HepG2 (cell line): ENCODE measurements around the gene ENAH. TPM values are rescaled to one million over a fixed set of nuclear protein-coding genes. Genes with fewer than 3 reads are reported as not detected.

Source experiments
- AGO2 ChIP-seq: fragments of 200-400 bp; formaldehyde crosslinking; optimal IDR thresholded peaks from 2 replicates; pipeline ENCODE3; 2017; ENCODE audit warnings: mild to moderate bottlenecking, low read depth, low read length, moderate library complexity
- ARNT ChIP-seq: fragments of 450-650 bp; IDR thresholded peaks from 2 replicates; pipeline ENCODE4 v1.6.1; 2017
- ATAD3A ChIP-seq: sonication (generic); formaldehyde crosslinking; IDR thresholded peaks from 2 replicates; pipeline ENCODE4 v1.4.0; 2020; ENCODE audit warnings: missing genetic modification reagents
- CBX5 ChIP-seq: sonication (generic); formaldehyde crosslinking; IDR thresholded peaks from 2 replicates; pipeline ENCODE4 v1.4.0; 2020; ENCODE audit warnings: missing genetic modification reagents, borderline replicate concordance
- FOXC1 ChIP-seq: sonication (generic); formaldehyde crosslinking; IDR thresholded peaks from 2 replicates; pipeline ENCODE4 v1.8.0; 2022; ENCODE audit warnings: mild to moderate bottlenecking, missing genetic modification reagents, borderline replicate concordance
- GTF2F1 ChIP-seq: fragments of 150-350 bp; IDR thresholded peaks from 2 replicates; pipeline ENCODE4 v1.6.1; 2014; ENCODE audit warnings: low read length
- MAFF ChIP-seq: IDR thresholded peaks from 2 replicates; pipeline ENCODE4 v1.6.1; 2011; ENCODE audit warnings: low read depth, low read length, improper control_type of control experiment
- MAFG ChIP-seq: sonication (generic); formaldehyde crosslinking; IDR thresholded peaks from 2 replicates; pipeline ENCODE4 v1.5.1; 2020; ENCODE audit warnings: mild to moderate bottlenecking, missing genetic modification reagents
- MAFK ChIP-seq, 2 experiments: IDR thresholded peaks in 1 of 2; conservative IDR thresholded peaks in 1 of 2; 2 replicates each; pipeline ENCODE4 v1.6.1; 2011; ENCODE audit warnings: improper control_type of control experiment in 2 of 2, low read length in 2 of 2
- MXD3 ChIP-seq: IDR thresholded peaks from 2 replicates; pipeline ENCODE4 v1.6.1; 2016; ENCODE audit warnings: mild to moderate bottlenecking, missing biosample characterization, missing genetic modification reagents
- NONO ChIP-seq, 2 experiments: fragments of 450-650 bp in 1 of 2; sonication (generic) in 1 of 2; formaldehyde crosslinking in 1 of 2; IDR thresholded peaks in 1 of 2; conservative IDR thresholded peaks in 1 of 2; 2 replicates each; pipeline versions ENCODE4 v1.6.1 to v1.8.0; 2017 to 2022; ENCODE audit warnings: mild to moderate bottlenecking in 1 of 2, missing genetic modification reagents in 1 of 2, moderate library complexity in 1 of 2
- RAD21 ChIP-seq: fragments of 450-650 bp; formaldehyde crosslinking; IDR thresholded peaks from 2 replicates; pipeline ENCODE4 v1.5.0; 2020; ENCODE audit warnings: mild to moderate bottlenecking
- RARA ChIP-seq: IDR thresholded peaks from 2 replicates; pipeline ENCODE4 v1.6.1; 2016; ENCODE audit warnings: missing genetic modification reagents, missing compliant biosample characterization
- SAP130 ChIP-seq: IDR thresholded peaks from 2 replicates; pipeline ENCODE4 v1.6.1; 2016; ENCODE audit warnings: low read depth
- SPEN ChIP-seq: sonication (generic); formaldehyde crosslinking; IDR thresholded peaks from 2 replicates; pipeline ENCODE4 v1.5.1; 2020; ENCODE audit warnings: low read depth, mild to moderate bottlenecking, missing genetic modification reagents
- TRAFD1 ChIP-seq: sonication (generic); formaldehyde crosslinking; IDR thresholded peaks from 2 replicates; pipeline ENCODE4 v1.5.1; 2020; ENCODE audit warnings: missing genetic modification reagents, mild to moderate bottlenecking, borderline replicate concordance
- U2AF1 ChIP-seq: fragments of 200-400 bp; formaldehyde crosslinking; optimal IDR thresholded peaks from 2 replicates; pipeline ENCODE3; 2017; ENCODE audit warnings: mild to moderate bottlenecking, low read depth, low read length
- ZMAT3 ChIP-seq: sonication (generic); formaldehyde crosslinking; conservative IDR thresholded peaks from 2 replicates; pipeline ENCODE4 v1.7.0; 2021; ENCODE audit warnings: missing genetic modification reagents
- ZNF12 ChIP-seq: sonication (generic); formaldehyde crosslinking; IDR thresholded peaks from 2 replicates; pipeline ENCODE4 v1.5.0; 2020; ENCODE audit warnings: missing genetic modification reagents
- ZNF138 ChIP-seq: sonication (generic); formaldehyde crosslinking; IDR thresholded peaks from 2 replicates; pipeline ENCODE4 v1.5.0; 2020; ENCODE audit warnings: mild to moderate bottlenecking, low read depth, missing genetic modification reagents
- ZNF142 ChIP-seq: sonication (generic); formaldehyde crosslinking; IDR thresholded peaks from 2 replicates; pipeline ENCODE4 v1.4.0; 2020; ENCODE audit warnings: missing genetic modification reagents
- polyA plus RNA-seq, 8 experiments: library from polyadenylated mRNA; depleted of rRNA in 3 of 8; stranded (reverse) in 7 of 8; unstranded in 1 of 8; fragments of >200 nt; fragmentation: Illumina TruSeq in 4 of 8; extraction: Trizol in 4 of 8; gene quantifications; 2 replicates each; pipeline versions ENCODE4 v1.2.1 to v1.2.3, GENCODE V29; 2011 to 2016; ENCODE audit warnings: low read depth in 4 of 8, missing spikeins in 1 of 8, mixed read lengths in 1 of 8; ENCODE audit not compliant: insufficient read depth in 1 of 8
- total RNA-seq, 5 experiments: library from RNA; depleted of rRNA; stranded (reverse); fragments of >200 nt; fragmentation: Illumina TruSeq; extraction: Trizol; gene quantifications; 2 replicates each; pipeline ENCODE4 v1.2.3, GENCODE V29; 2016; ENCODE audit warnings: low read depth in 1 of 5

Gene ENAH
- total and polyA plus RNA-seq, 2 of the 13 experiments (the other 11 are each of a cell fraction or from before 2014, with no cell fraction given) = 22.1 to 58.3 TPM

- TF ChIP-seq ARNT (no peak), AGO2 (no peak), TRAFD1 (CRISPR knock-in tag) (no peak), U2AF1 (no peak), ZNF142 (CRISPR knock-in tag) (no peak), NONO (IDR thresholded peaks at IDR 0.05) (no peak), NONO (CRISPR knock-in tag; conservative IDR thresholded peaks at IDR 0.05) (no peak), FOXC1 (CRISPR knock-in tag) (no peak), CBX5 (CRISPR knock-in tag) (no peak), SAP130 (CRISPR knock-in tag) (no peak), ATAD3A (CRISPR knock-in tag) (no peak), ZMAT3 (CRISPR knock-in tag) (no peak), ZNF138 (CRISPR knock-in tag) (no peak), MAFK (conservative IDR thresholded peaks at IDR 0.05 in 1 of 2, IDR thresholded peaks at IDR 0.05 in 1 of 2; ENCODE audit: low read length in 2 of 2) (peak; percentile 79 to 80), SPEN (CRISPR knock-in tag) (no peak), RAD21 (CRISPR knock-in tag) (no peak), MAFG (CRISPR knock-in tag) (no peak), MXD3 (CRISPR knock-in tag) (no peak), ZNF12 (CRISPR knock-in tag) (no peak), MAFF (peak; percentile 77), RARA (no peak), GTF2F1 (no peak)
Measured at GRCh38 chr1:225693085-225693696, 40.3 kb upstream of the ENAH start (continued).
